ENCODE measurements around the gene WDSUB1.

Gene WDSUB1

GRCh38 chr2:159266554-159266953 lies 19.9 kb downstream of the WDSUB1 start:
- Histone ChIP-seq H3K4me3 (ENCODE audit: insufficient read depth in 1 of 2, low read depth in 1 of 2, low read length in 2 of 2) (no peak overlapping the region), H2AFZ (ENCODE audit: low read depth, low read length) (no peak overlapping the region), H3K4me1 (ENCODE audit: control insufficient read depth, insufficient read depth, low read depth, low read length) (no peaks in the 10 kb centered on the region), H4K8ac (ENCODE audit: low read length) (no peak overlapping the region), H2BK12ac (ENCODE audit: low read length in 2 of 2) (no peak overlapping the region), H2BK120ac (ENCODE audit: low read depth, low read length) (no peak overlapping the region), H2BK15ac (ENCODE audit: low read depth, poor library complexity, severe bottlenecking) (no peak overlapping the region), H3K23ac (ENCODE audit: low read length in 2 of 2) (no peak overlapping the region), H3K14ac (ENCODE audit: low read length in 2 of 2) (no peak overlapping the region), H3K27ac (ENCODE audit: low read length, poor library complexity, severe bottlenecking) (no peak overlapping the region), H3K27me3 (ENCODE audit: control insufficient read depth in 1 of 2, insufficient read depth in 1 of 2, low read length in 2 of 2) (no peaks in the 10 kb centered on the region), H3K9ac (ENCODE audit: low read length) (no peak overlapping the region), H3K36me3 (ENCODE audit: control insufficient read depth in 1 of 2, insufficient read depth in 2 of 2, low read depth in 1 of 2, low read length in 2 of 2) (peaks cover 5 to 8% of the 10 kb centered on the region in 2 experiments), H3K79me1 (replicated peaks; ENCODE audit: low read length, poor library complexity, severe bottlenecking) (peaks cover 6% of the 10 kb centered on the region), H3K4ac (ENCODE audit: low read depth in 1 of 2, low read length in 2 of 2) (no peak overlapping the region), H3K4me2 (ENCODE audit: low read length, poor library complexity, severe bottlenecking) (no peak overlapping the region), H2AK5ac (ENCODE audit: low read length, severe bottlenecking) (no peak overlapping the region), H3K9me3 (ENCODE audit: control insufficient read depth, low read length) (no peaks in the 10 kb centered on the region), H3K18ac (ENCODE audit: low read depth in 1 of 2, low read length in 2 of 2) (no peak overlapping the region), H2BK5ac (ENCODE audit: low read depth, low read length, poor library complexity, severe bottlenecking) (no peak overlapping the region), H4K91ac (ENCODE audit: low read length) (no peak overlapping the region)
- WGBS = 98% methylated on average over 3 of the region's 3 CpGs
- DNase-seq = no peak

- no peak overlapping the region for H3K4me3 ChIP-seq (ENCODE audit: insufficient read depth in 1 of 2, low read depth in 1 of 2, low read length in 2 of 2)
- no peaks in the 10 kb centered on the region for H3K27me3 ChIP-seq (ENCODE audit: control insufficient read depth in 1 of 2, insufficient read depth in 1 of 2, low read length in 2 of 2)
- peaks cover 6% of the 10 kb centered on the region for H3K79me1 ChIP-seq (replicated peaks; ENCODE audit: low read length, poor library complexity, severe bottlenecking)
- H3K4ac ChIP-seq (ENCODE audit: low read depth in 1 of 2, low read length in 2 of 2) = no peak overlapping the region
- H3K23ac ChIP-seq (ENCODE audit: low read length in 2 of 2) = no peak overlapping the region
- H3K9me3 ChIP-seq (ENCODE audit: control insufficient read depth, low read length) = no peaks in the 10 kb centered on the region
- no peak overlapping the region for H3K18ac ChIP-seq (ENCODE audit: low read depth in 1 of 2, low read length in 2 of 2)
- WGBS = 29% methylated on average over 1 of the region's 1 CpG
- H2AK5ac ChIP-seq (ENCODE audit: low read length, severe bottlenecking) = no peak overlapping the region
- no peaks in the 10 kb centered on the region for H3K4me1 ChIP-seq (ENCODE audit: control insufficient read depth, insufficient read depth, low read depth, low read length)
- H4K8ac ChIP-seq (ENCODE audit: low read length) = no peak overlapping the region
- no peak overlapping the region for H2BK120ac ChIP-seq (ENCODE audit: low read depth, low read length)
- H2BK15ac ChIP-seq (ENCODE audit: low read depth, poor library complexity, severe bottlenecking) = no peak overlapping the region
- no peak overlapping the region for H2AFZ ChIP-seq (ENCODE audit: low read depth, low read length)
- H2BK5ac ChIP-seq (ENCODE audit: low read depth, low read length, poor library complexity, severe bottlenecking) = no peak overlapping the region
- peak; percentile 57 for DNase-seq
- H4K91ac ChIP-seq (ENCODE audit: low read length) = no peak overlapping the region
- no peak overlapping the region for H3K27ac ChIP-seq (ENCODE audit: low read length, poor library complexity, severe bottlenecking)
- H3K4me2 ChIP-seq (ENCODE audit: low read length, poor library complexity, severe bottlenecking) = no peak overlapping the region
- no peak overlapping the region for H3K14ac ChIP-seq (ENCODE audit: low read length in 2 of 2)
- no peak overlapping the region for H2BK12ac ChIP-seq (ENCODE audit: low read length in 2 of 2)
- H3K9ac ChIP-seq (ENCODE audit: low read length) = no peak overlapping the region
- peaks cover 0 to 5% of the 10 kb centered on the region in 2 experiments for H3K36me3 ChIP-seq (ENCODE audit: control insufficient read depth in 1 of 2, insufficient read depth in 2 of 2, low read depth in 1 of 2, low read length in 2 of 2)
Measured at GRCh38 chr2:159265171-159265576, 21.3 kb downstream of the WDSUB1 start.

- no peak overlapping the region for H3K14ac ChIP-seq (ENCODE audit: low read length in 2 of 2)
- no peak overlapping the region for H2AK5ac ChIP-seq (ENCODE audit: low read length, severe bottlenecking)
- peak; percentile 28 for DNase-seq
- no peak overlapping the region for H3K9ac ChIP-seq (ENCODE audit: low read length)
- H3K4me2 ChIP-seq (ENCODE audit: low read length, poor library complexity, severe bottlenecking) = no peak overlapping the region
- no peaks in the 10 kb centered on the region for H3K4me1 ChIP-seq (ENCODE audit: control insufficient read depth, insufficient read depth, low read depth, low read length)
- no peak overlapping the region for H3K23ac ChIP-seq (ENCODE audit: low read length in 2 of 2)
- 67% methylated on average over 5 of the region's 5 CpGs for WGBS
- H3K4ac ChIP-seq (ENCODE audit: low read depth in 1 of 2, low read length in 2 of 2) = no peak overlapping the region
- no peak overlapping the region for H4K91ac ChIP-seq (ENCODE audit: low read length)
- H2BK120ac ChIP-seq (ENCODE audit: low read depth, low read length) = no peak overlapping the region
- H3K18ac ChIP-seq (ENCODE audit: low read depth in 1 of 2, low read length in 2 of 2) = no peak overlapping the region
- H3K9me3 ChIP-seq (ENCODE audit: control insufficient read depth, low read length) = no peaks in the 10 kb centered on the region
- no peak overlapping the region for H3K27ac ChIP-seq (ENCODE audit: low read length, poor library complexity, severe bottlenecking)
- no peak overlapping the region for H2BK5ac ChIP-seq (ENCODE audit: low read depth, low read length, poor library complexity, severe bottlenecking)
- H4K8ac ChIP-seq (ENCODE audit: low read length) = no peak overlapping the region
- H3K79me1 ChIP-seq (replicated peaks; ENCODE audit: low read length, poor library complexity, severe bottlenecking) = peaks cover 6% of the 10 kb centered on the region
- H3K27me3 ChIP-seq (ENCODE audit: control insufficient read depth in 1 of 2, insufficient read depth in 1 of 2, low read length in 2 of 2) = no peaks in the 10 kb centered on the region
- H2BK15ac ChIP-seq (ENCODE audit: low read depth, poor library complexity, severe bottlenecking) = no peak overlapping the region
- no peak overlapping the region for H3K4me3 ChIP-seq (ENCODE audit: insufficient read depth in 1 of 2, low read depth in 1 of 2, low read length in 2 of 2)
- peaks cover 0 to 5% of the 10 kb centered on the region in 2 experiments for H3K36me3 ChIP-seq (ENCODE audit: control insufficient read depth in 1 of 2, insufficient read depth in 2 of 2, low read depth in 1 of 2, low read length in 2 of 2)
- no peak overlapping the region for H2BK12ac ChIP-seq (ENCODE audit: low read length in 2 of 2)
- no peak overlapping the region for H2AFZ ChIP-seq (ENCODE audit: low read depth, low read length)
Measured at GRCh38 chr2:159262904-159263303, 23.6 kb downstream of the WDSUB1 start.

GRCh38 chr2:159262226-159262625 lies 24.3 kb downstream of the WDSUB1 start:
- H3K9me3 ChIP-seq (ENCODE audit: control insufficient read depth, low read length) = no peaks in the 10 kb centered on the region
- H3K4me1 ChIP-seq (ENCODE audit: control insufficient read depth, insufficient read depth, low read depth, low read length) = no peaks in the 10 kb centered on the region
- H3K9ac ChIP-seq (ENCODE audit: low read length) = no peak overlapping the region

More at GRCh38 chr2:159262226-159262625, 24.3 kb downstream of the WDSUB1 start:
- Histone ChIP-seq H2BK5ac (ENCODE audit: low read depth, low read length, poor library complexity, severe bottlenecking) (no peak overlapping the region), H4K8ac (ENCODE audit: low read length) (no peak overlapping the region), H4K91ac (ENCODE audit: low read length) (no peak overlapping the region), H3K18ac (ENCODE audit: low read depth in 1 of 2, low read length in 2 of 2) (no peak overlapping the region), H3K14ac (ENCODE audit: low read length in 2 of 2) (no peak overlapping the region), H3K4me2 (ENCODE audit: low read length, poor library complexity, severe bottlenecking) (no peak overlapping the region), H3K4ac (ENCODE audit: low read depth in 1 of 2, low read length in 2 of 2) (no peak overlapping the region), H3K27me3 (ENCODE audit: control insufficient read depth in 1 of 2, insufficient read depth in 1 of 2, low read length in 2 of 2) (no peaks in the 10 kb centered on the region), H3K4me3 (ENCODE audit: insufficient read depth in 1 of 2, low read depth in 1 of 2, low read length in 2 of 2) (no peak overlapping the region), H3K79me1 (replicated peaks; ENCODE audit: low read length, poor library complexity, severe bottlenecking) (peaks cover 6% of the 10 kb centered on the region), H2AK5ac (ENCODE audit: low read length, severe bottlenecking) (no peak overlapping the region), H2BK120ac (ENCODE audit: low read depth, low read length) (no peak overlapping the region), H3K23ac (ENCODE audit: low read length in 2 of 2) (peak overlapping the region in 1 of 2 experiments; percentile 68), H2BK12ac (ENCODE audit: low read length in 2 of 2) (no peak overlapping the region), H2AFZ (ENCODE audit: low read depth, low read length) (no peak overlapping the region), H3K27ac (ENCODE audit: low read length, poor library complexity, severe bottlenecking) (peak overlapping the region; percentile 35), H3K36me3 (ENCODE audit: control insufficient read depth in 1 of 2, insufficient read depth in 2 of 2, low read depth in 1 of 2, low read length in 2 of 2) (peaks cover 5 to 8% of the 10 kb centered on the region in 2 experiments), H2BK15ac (ENCODE audit: low read depth, poor library complexity, severe bottlenecking) (no peak overlapping the region)
- WGBS = 83% methylated on average over 6 of the region's 6 CpGs
- DNase-seq = no peak

Data from mesenchymal stem cell (in vitro differentiated cells and primary cell).